Loucy (cell line): ENCODE measurements around the gene UNKL.

ENCODE experiments used
- EZH2phosphoT487 ChIP-seq: fragments of 200-600 bp; IDR thresholded peaks from 2 replicates; pipeline ENCODE4 v1.6.1; 2018; ENCODE audit warnings: antibody characterized with exemption, mild to moderate bottlenecking, moderate library complexity, borderline replicate concordance
- TF ChIP-seq, protein P1 (sequence below): fragments of 200-600 bp; sonication (generic); conservative IDR thresholded peaks from 2 replicates; pipeline ENCODE4 v1.5.1; 2014; ENCODE audit warnings: mild to moderate bottlenecking, antibody characterized with exemption, low read length

DNA sequence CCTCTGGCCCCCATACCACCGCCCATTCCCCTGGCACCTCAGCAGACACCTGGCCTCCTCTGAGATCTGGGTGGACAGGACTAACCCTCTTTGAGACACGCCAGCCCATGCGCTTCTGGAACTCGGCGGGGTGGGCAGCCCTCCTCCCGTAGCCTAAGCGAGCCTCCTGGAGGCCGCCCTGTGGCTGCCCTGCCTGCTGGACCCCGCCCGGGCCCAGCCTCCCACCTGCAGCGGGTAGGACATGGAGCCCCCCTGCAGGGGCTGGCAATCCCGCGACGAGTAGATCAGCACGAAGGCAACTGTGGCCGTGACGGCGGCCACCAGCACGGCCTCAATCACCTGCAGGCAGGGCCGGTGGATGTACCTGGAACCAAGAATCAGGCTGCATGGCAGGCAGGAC is 38.0 kb upstream of the UNKL start:
- TF ChIP-seq, protein P1, sequence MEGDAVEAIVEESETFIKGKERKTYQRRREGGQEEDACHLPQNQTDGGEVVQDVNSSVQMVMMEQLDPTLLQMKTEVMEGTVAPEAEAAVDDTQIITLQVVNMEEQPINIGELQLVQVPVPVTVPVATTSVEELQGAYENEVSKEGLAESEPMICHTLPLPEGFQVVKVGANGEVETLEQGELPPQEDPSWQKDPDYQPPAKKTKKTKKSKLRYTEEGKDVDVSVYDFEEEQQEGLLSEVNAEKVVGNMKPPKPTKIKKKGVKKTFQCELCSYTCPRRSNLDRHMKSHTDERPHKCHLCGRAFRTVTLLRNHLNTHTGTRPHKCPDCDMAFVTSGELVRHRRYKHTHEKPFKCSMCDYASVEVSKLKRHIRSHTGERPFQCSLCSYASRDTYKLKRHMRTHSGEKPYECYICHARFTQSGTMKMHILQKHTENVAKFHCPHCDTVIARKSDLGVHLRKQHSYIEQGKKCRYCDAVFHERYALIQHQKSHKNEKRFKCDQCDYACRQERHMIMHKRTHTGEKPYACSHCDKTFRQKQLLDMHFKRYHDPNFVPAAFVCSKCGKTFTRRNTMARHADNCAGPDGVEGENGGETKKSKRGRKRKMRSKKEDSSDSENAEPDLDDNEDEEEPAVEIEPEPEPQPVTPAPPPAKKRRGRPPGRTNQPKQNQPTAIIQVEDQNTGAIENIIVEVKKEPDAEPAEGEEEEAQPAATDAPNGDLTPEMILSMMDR: no peak
- no peak for TF ChIP-seq EZH2phosphoT487
